Measurements from ENCODE around the gene ADGRG3. TPM values are rescaled to one million over a fixed set of nuclear protein-coding genes. Genes with fewer than 3 reads are reported as not detected.

Gene ADGRG3
- total and polyA plus RNA-seq, 2 of the 8 experiments (the other 6 are each of a cell fraction or from before 2014, with no cell fraction given) = 0.28 to 0.98 TPM

DNA sequence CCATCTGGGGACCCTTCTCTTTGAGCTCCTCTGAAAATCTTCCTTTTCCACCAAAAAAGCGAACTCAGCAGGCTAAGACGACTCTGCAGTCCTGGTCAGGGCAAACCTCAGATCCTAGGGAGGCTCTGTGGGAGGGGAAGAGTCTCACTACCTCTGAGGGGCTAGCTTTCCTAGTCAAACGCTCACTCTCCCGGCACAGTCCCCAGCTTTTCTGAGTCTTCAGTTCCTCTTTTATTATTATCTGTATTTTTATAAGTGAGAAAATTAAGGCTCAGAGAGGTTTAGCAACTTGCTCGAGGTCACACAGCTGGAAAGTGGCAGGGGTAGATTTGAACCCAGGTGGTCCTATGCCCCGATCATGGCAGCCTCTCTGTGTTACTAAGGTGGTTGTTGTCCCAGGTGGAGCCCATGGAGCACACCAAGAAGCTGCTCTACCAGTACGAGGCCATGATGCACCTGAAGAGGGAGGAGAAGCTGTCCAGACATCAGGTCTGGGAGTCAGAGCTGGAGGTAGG, 58.4 kb downstream of the ADGRG3 start:
- no peak overlapping the region for H3K27ac ChIP-seq (ENCODE audit: low read depth, low read length)
- H4K20me1 ChIP-seq (replicated peaks in 1 of 2; ENCODE audit: control insufficient read depth in 1 of 2, insufficient read depth in 2 of 2, low read length in 2 of 2) = peaks cover 0 to 3% of the 10 kb centered on the region in 2 experiments
- H3K36me3 ChIP-seq (ENCODE audit: control insufficient read depth in 2 of 4, insufficient read depth in 4 of 4, low read length in 3 of 4) = no peaks in the 10 kb centered on the region
- DNase-seq (ENCODE audit: low read depth in 1 of 2, low spot score in 2 of 2) (no peak), FAIRE-seq (no peak)
- CTCF ChIA-PET (ENCODE audit: partially characterized antibody) = interaction anchor here (0.8 to 6.6 kb wide), 12 partner anchors 9 to 172 kb away, joined by 3 to 48 read pairs (median 4); partner anchors contain the start of gene KATNB1
- H4K8ac ChIP-seq (ENCODE audit: extremely low read depth, insufficient read depth, low read length) = no peak overlapping the region
- no peak overlapping the region for H4K5ac ChIP-seq (ENCODE audit: insufficient read length, low read depth, low read length)
- no peak overlapping the region for H2BK15ac ChIP-seq (ENCODE audit: low read length)
- H3K14ac ChIP-seq (ENCODE audit: insufficient read length) = no peak overlapping the region
- H3K79me2 ChIP-seq (ENCODE audit: control insufficient read depth in 1 of 2, insufficient read depth in 2 of 2, low read length in 2 of 2) = no peaks in the 10 kb centered on the region
- H2BK20ac ChIP-seq (ENCODE audit: low read length) = no peak overlapping the region
- H3K4me2 ChIP-seq (ENCODE audit: insufficient read depth in 1 of 2, low read depth in 2 of 2, low read length in 2 of 2) = no peak overlapping the region
- H3K23ac ChIP-seq (ENCODE audit: insufficient read length) = no peak overlapping the region
- H3K4me3 ChIP-seq (ENCODE audit: extremely low read depth in 1 of 4, insufficient read depth in 2 of 4, low read depth in 3 of 4, low read length in 4 of 4) = no peak overlapping the region
- H2BK12ac ChIP-seq (ENCODE audit: low read depth, low read length) = no peak overlapping the region
- H3K9ac ChIP-seq (replicated peaks in 1 of 4; ENCODE audit: extremely low read depth in 1 of 4, low read depth in 3 of 4, low read length in 3 of 4) = no peak overlapping the region
- H3K79me1 ChIP-seq (ENCODE audit: low read depth, low read length) = no peaks in the 10 kb centered on the region
- H3K18ac ChIP-seq (ENCODE audit: extremely low read depth, low read length) = no peak overlapping the region
- no peak overlapping the region for H3K56ac ChIP-seq (replicated peaks; ENCODE audit: insufficient read length, low read depth, low read length)
- H3K27me3 ChIP-seq (replicated peaks in 1 of 4; ENCODE audit: control insufficient read depth in 3 of 4, extremely low read depth in 1 of 4, insufficient read depth in 3 of 4, low read length in 3 of 4) = no peaks in the 10 kb centered on the region; a peak in 2 of 7 replicates
- POLR2A ChIA-PET (ENCODE audit: partially characterized antibody) = interaction anchor here (0.6 to 3.2 kb wide), 3 partner anchors 9 to 274 kb away, joined by 3 to 22 read pairs (median 4); partner anchors contain the start of genes KATNB1 and ZNF319
- no peaks in the 10 kb centered on the region for H3K9me3 ChIP-seq (ENCODE audit: insufficient read depth in 2 of 2, low read depth in 1 of 2, low read length in 1 of 2)
- H2BK5ac ChIP-seq (ENCODE audit: low read depth, low read length) = no peak overlapping the region
- H2BK120ac ChIP-seq (replicated peaks; ENCODE audit: low read depth, low read length) = no peak overlapping the region
- WGBS, 2 experiments (ENCODE audit: extremely low coverage in 1 of 2, insufficient coverage in 1 of 2, insufficient read length in 1 of 2, insufficient replicate concordance in 2 of 2, low coverage in 1 of 2, low lambda C conversion rate in 2 of 2, missing lambda C conversion rate in 1 of 2) = 94% methylated on average over 7 of the region's 7 CpGs; no CpG with 5 or more reads in 1 of the 2 experiments
- H3K23me2 ChIP-seq (ENCODE audit: low read depth, low read length) = peaks cover 17% of the 10 kb centered on the region; the same call in 1 of the 2 replicates
- no peak overlapping the region for H4K91ac ChIP-seq (replicated peaks; ENCODE audit: insufficient read length, low read length)
- no peak overlapping the region for H3K4ac ChIP-seq (replicated peaks; ENCODE audit: insufficient read length, low read depth, low read length)
- no peak overlapping the region for H2AK5ac ChIP-seq (ENCODE audit: low read depth, low read length)
- no peak overlapping the region for H2AFZ ChIP-seq (ENCODE audit: low read length)
- no peaks in the 10 kb centered on the region; a peak in 1 of 7 replicates for H3K4me1 ChIP-seq (replicated peaks in 1 of 4; ENCODE audit: control insufficient read depth in 3 of 4, insufficient read depth in 4 of 4, low read length in 3 of 4)
- TF ChIP-seq SIX5 (IDR thresholded peaks at IDR 0.05; ENCODE audit: low read depth, low read length) (no peak), CHD1 (IDR thresholded peaks at IDR 0.05; ENCODE audit: low read depth, low read length) (no peak), TAF7 (optimal IDR thresholded peaks at IDR 0.05; ENCODE audit: borderline replicate concordance, low read depth, low read length) (no peak), EP300 (IDR thresholded peaks at IDR 0.05; ENCODE audit: borderline replicate concordance in 1 of 2, low read depth in 2 of 2, low read length in 2 of 2) (no peak), PHF8 (conservative IDR thresholded peaks at IDR 0.05; ENCODE audit: low read depth, low read length) (no peak), CBX8 (IDR thresholded peaks at IDR 0.05; ENCODE audit: borderline replicate concordance, low read depth, low read length) (no peak), NANOG (IDR thresholded peaks at IDR 0.05; ENCODE audit: insufficient read depth, low read depth, low read length, poor library complexity, severe bottlenecking) (no peak)
- TF ChIP-seq, protein P1, sequence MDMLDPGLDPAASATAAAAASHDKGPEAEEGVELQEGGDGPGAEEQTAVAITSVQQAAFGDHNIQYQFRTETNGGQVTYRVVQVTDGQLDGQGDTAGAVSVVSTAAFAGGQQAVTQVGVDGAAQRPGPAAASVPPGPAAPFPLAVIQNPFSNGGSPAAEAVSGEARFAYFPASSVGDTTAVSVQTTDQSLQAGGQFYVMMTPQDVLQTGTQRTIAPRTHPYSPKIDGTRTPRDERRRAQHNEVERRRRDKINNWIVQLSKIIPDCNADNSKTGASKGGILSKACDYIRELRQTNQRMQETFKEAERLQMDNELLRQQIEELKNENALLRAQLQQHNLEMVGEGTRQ (IDR thresholded peaks at IDR 0.05; ENCODE audit: low read length) = no peak
- TF ChIP-seq, protein P2, sequence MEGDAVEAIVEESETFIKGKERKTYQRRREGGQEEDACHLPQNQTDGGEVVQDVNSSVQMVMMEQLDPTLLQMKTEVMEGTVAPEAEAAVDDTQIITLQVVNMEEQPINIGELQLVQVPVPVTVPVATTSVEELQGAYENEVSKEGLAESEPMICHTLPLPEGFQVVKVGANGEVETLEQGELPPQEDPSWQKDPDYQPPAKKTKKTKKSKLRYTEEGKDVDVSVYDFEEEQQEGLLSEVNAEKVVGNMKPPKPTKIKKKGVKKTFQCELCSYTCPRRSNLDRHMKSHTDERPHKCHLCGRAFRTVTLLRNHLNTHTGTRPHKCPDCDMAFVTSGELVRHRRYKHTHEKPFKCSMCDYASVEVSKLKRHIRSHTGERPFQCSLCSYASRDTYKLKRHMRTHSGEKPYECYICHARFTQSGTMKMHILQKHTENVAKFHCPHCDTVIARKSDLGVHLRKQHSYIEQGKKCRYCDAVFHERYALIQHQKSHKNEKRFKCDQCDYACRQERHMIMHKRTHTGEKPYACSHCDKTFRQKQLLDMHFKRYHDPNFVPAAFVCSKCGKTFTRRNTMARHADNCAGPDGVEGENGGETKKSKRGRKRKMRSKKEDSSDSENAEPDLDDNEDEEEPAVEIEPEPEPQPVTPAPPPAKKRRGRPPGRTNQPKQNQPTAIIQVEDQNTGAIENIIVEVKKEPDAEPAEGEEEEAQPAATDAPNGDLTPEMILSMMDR (IDR thresholded peaks at IDR 0.05; ENCODE audit: control extremely low read depth in 1 of 3, insufficient read depth in 1 of 3, low read depth in 1 of 3, low read length in 3 of 3) = no peak
